H4 (cell line): ENCODE results near the gene PSMD4. TPM values are rescaled to one million over a fixed set of nuclear protein-coding genes. Genes with fewer than 3 reads are reported as not detected.

ENCODE experiments used
- DNase-seq: peaks from one replicate; pipeline ENCODE4 v3.0.0-alpha.2; 2015; ENCODE audit warnings: low spot score
- total RNA-seq: library from RNA; depleted of rRNA; stranded (reverse); fragments of >200 nt; shearing (Covaris generic); gene quantifications from 2 replicates; pipeline ENCODE4 v1.2.3, GENCODE V29; 2014; rRNA removed

Gene PSMD4
- total RNA-seq, 1 experiment from 2014 or later = 319 TPM

DNA sequence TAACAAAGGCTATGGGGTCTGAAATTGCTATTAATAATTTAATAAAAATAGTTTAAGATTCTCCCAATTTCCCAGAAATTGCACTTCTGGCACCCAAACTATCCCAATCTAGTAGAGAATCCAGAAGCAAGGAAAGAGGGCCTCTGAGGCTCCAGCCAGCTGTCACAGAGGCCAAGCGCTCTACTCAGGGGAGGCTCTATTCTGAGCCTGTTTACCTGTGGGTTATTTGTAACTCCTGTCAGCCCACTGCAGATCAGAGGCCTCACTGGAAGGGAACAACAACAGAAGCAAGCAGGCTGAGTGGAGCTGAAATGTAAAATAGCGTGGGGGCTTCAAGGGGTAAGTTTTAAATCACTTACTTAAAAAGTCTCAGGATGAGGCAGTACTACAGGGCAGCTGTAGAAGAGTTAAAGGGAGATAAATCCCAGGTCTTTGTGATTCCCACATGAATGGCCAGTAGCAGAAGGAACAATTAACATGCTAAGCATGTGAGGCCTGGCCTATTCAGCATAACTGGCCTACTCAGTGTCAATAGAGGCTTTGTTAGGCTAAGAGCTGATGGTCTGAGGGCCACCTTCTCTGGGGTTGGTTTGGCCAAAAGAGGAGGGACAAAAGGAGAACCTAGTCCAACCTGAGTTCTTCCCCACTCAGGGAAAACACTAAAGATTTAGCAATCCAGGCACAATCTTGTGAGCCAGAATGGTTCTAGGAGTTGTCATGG lies 40.4 kb downstream of the PSMD4 start:
- DNase-seq = no peak

DNA sequence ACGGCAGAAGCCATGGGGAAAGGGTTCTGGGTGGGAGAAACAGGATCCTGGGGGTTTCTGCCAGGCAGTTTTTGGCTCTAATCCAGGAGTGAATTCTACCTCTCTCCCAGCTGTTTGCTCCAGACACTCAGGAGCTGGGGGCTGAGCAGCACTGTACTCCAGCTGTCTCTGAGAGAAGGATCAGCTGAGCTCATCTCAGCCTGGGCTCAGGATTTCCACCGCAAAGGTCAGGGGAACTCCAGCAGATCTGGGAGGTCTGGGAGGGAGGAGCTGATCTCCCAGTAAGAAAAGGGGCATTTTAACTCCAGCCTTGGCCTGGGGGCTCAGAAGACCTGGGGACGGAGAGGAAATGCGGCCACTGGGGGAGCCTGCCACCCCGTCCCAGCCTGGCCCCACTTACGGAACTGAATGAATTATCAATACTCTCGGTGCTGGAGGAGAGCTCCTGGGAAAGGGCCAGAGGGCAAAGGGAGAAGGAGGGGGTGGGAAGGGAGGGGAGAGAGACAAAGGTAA lies 55.3 kb downstream of the PSMD4 start:
- no peak for DNase-seq

DNA sequence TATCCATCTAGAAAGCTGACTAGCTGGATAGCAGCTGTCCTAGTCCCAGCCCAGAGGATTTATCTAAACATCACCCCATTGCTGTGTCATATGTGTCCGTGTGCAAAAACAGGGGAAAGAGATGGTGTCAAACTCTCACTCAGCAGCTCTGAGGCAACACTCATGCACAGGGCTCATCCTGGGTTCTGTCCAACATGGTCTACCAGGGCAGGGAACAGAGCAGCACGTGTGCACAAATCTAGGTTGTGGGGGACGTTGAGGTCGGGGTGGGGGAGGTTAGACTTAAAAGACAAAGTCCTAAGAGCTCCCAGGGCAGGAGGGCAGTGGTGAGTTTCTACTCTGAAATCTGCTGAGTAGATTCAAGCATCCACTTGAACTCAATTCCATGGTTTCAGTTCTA lies 56.5 kb downstream of the PSMD4 start:
- no peak for DNase-seq

DNA sequence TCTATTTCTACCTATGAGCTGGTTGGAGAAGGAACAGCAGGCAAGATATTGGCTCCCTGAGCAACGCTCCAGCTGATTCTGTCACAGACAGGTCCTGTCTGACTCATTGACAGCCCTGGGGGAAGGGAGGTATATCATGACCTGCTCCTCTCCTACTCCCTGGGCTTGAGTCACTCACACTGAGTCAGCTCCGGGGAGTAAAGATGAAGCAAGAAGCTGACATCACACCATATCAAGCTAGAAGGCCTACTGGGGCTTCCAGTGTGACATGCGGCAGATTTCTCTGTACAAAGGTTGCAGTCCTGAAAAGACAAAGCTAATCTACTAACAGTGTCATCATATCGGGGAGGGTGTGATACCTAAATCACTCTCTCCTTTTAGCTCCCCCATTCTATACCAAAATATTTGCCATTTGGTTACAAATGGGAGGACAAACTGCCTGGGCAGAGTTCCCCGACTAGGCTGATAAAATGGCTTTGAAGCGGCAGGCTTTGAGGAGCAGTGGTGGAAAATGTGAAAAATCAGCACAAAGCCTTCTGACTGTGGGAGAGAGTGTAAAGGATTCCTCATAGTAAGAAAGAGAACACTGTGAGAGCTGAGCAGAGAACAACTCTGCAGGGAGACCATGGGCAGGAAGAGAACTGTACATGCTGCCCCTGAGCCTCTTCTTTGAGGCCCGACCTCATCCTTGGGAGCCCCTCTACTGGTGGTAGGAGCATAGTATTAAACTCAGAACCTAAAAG lies 57.2 kb downstream of the PSMD4 start:
- peak; percentile 97 for DNase-seq

DNA sequence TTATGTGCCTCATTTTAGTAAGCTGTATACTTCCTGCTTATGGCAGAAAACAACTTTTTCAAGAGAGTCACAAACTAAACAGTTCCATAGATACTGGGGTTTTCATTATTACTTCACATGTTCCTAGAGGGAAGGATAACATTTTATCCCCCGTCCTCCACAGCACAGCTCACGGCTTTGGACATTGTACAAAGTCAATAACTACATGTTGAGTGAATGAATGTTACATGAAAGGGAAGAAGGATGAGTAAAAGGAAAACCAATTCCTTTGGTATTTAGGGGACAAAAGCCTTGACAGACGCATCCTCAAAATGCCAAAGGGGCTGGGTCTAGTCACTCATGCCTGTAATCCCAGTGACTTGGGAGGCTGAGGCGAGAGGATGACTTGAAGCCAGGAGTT lies 57.9 kb downstream of the PSMD4 start:
- DNase-seq = no peak

DNA sequence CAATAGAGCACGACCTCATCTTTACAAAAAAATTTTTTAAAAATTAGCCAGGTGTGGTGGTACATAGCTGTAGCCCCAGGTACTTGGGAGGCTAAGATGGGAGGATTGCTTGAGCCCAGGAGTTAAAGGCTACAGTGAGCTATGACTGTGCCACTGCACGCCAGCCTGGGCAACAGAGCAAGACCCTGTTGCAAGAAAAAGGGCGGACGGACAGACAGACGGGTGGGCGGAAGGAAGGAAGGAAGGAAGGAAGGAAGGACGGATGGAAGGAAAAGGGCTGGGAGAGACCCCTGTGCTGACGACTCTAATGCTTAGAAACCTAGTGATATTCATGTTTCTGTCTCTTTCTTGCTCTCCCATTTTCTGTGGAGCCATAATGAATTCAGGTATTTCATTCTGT lies 58.3 kb downstream of the PSMD4 start:
- DNase-seq = no peak

DNA sequence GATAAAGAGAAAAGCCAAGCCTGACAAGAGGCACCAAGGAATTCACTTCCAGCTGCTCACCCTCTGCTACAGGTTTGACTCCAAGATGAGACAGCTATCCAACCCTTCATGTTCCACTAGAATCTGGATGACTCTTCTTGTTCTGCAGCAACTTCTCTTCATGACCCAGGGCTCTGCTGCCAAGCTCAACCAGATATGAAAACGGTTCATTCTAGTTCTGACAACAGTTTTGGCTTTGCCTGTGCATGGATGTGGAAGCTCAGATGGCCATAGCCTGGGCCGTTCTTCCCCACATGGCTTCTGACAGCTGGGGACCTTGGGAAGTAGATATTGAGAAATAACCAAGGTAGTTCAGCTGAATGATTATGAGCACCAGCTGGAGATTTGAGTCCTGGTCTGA lies 59.0 kb downstream of the PSMD4 start:
- DNase-seq = no peak

DNA sequence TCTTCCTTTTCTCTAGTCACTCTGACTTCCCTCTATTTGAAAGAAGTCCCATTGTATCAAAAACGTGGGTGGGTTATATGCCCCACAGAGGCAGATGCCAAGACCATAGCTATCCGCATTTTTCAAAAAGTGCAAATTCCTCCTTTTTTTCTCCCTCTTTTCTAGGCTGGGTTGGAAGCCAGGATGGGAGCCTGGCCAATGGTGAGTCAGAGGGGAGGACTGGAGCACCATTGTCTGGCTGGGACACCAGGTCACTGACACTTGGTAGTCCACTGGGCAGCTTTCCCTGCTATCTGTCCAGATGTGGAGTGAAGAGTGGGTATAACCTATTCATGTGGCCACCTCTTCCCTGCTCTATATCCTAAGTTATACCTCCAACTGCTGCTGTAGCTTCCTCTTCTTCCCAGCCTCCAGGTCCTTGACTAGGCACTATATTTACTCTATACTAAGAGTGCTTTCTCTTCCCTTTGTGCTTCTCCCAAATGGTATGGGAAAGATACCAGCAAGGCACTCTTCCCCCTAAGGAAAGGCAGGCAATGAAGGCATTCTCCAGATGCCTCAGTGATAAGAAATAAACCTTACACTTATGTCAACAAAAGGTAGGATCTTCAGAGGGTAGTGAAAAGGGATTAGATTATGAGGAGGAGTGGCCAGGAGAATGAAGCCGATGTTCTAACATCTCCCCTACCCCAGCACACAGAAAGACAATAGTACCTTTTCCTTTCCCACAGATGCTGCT lies 59.8 kb downstream of the PSMD4 start:
- DNase-seq = no peak

DNA sequence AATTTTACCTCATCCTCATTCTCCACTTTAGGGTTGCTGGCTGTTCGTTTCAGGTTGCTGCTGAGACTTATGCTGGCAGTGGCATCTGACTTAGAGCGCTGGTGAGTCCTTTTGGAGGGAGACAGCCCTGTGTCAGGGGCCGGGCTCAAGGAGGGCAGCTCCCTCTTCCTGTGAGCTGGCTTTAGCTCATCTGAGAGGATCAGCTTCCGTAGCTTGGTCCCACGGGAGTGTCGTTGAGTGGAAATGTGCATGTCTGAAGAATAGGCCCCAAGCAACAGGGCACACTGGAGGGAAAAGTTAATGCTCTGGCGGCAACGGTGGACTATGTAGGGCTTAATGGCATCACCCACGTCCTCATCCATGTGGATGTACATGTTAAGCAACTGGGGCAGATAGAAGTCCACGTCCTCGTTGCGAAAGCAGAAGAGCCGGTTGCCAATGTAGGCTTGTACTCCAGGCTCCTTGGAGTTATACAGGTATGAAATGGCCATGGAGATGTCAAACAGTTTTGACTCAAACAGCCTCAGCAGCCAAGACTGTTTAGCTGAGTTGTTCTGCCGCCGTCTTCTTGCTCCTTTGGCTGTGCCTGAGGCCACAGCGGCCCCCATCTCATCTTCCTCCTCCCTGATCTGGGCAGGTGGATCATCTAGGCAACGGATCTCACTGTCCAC lies 61.2 kb downstream of the PSMD4 start:
- DNase-seq = no peak

Other genes with a start within 250 kb of the PSMD4 start
- gene MINDY1, start 247.8 kb upstream of the PSMD4 start, total RNA-seq = 9.3 and 12.2 TPM in 2 replicates
- 10.6 and 19.7 TPM in 2 replicates for gene PRUNE1, start 246.3 kb upstream of the PSMD4 start, total RNA-seq
- gene BNIPL, start 218.1 kb upstream of the PSMD4 start, total RNA-seq = 0.10 TPM in 1 of 2 replicates, not detected in the other
- gene C1orf56, start 207.0 kb upstream of the PSMD4 start, total RNA-seq = 0.86 and 2.7 TPM in 2 replicates
- 46.8 and 49.5 TPM in 2 replicates for gene CDC42SE1, start 195.1 kb upstream of the PSMD4 start, total RNA-seq
- 49.2 and 65.3 TPM in 2 replicates for gene MLLT11, start 194.3 kb upstream of the PSMD4 start, total RNA-seq
- gene GABPB2, start 184.0 kb upstream of the PSMD4 start, total RNA-seq = 2.6 and 8.3 TPM in 2 replicates
- 1.1 and 2.7 TPM in 2 replicates for gene SEMA6C, start 108.1 kb upstream of the PSMD4 start, total RNA-seq
- not detected in 2 replicates for gene TNFAIP8L2, start 98.1 kb upstream of the PSMD4 start, total RNA-seq
- gene LYSMD1, start 88.8 kb upstream of the PSMD4 start, total RNA-seq = 5.4 and 7.2 TPM in 2 replicates
- gene SCNM1, start 88.6 kb upstream of the PSMD4 start, total RNA-seq = 31.5 and 39.7 TPM in 2 replicates
- gene TMOD4, start 78.8 kb upstream of the PSMD4 start, total RNA-seq = 0.35 TPM in 1 of 2 replicates, not detected in the other
- 65.2 and 65.8 TPM in 2 replicates for gene VPS72, start 64.5 kb upstream of the PSMD4 start, total RNA-seq
- 28.2 and 34.0 TPM in 2 replicates for gene PIP5K1A, start 56.2 kb upstream of the PSMD4 start, total RNA-seq
- 7.4 and 8.7 TPM in 2 replicates for gene ZNF687, start 27.6 kb downstream of the PSMD4 start, total RNA-seq
- gene PI4KB, start 72.7 kb downstream of the PSMD4 start, total RNA-seq = 19.7 and 21.2 TPM in 2 replicates
- 49.6 and 49.7 TPM in 2 replicates for gene RFX5, start 92.5 kb downstream of the PSMD4 start, total RNA-seq
- 3.3 and 5.8 TPM in 2 replicates for gene SELENBP1, start 118.0 kb downstream of the PSMD4 start, total RNA-seq
- gene PSMB4, start 144.8 kb downstream of the PSMD4 start, total RNA-seq = 726 and 740 TPM in 2 replicates
- gene POGZ, start 204.8 kb downstream of the PSMD4 start, total RNA-seq = 10.2 and 16.6 TPM in 2 replicates